ENCODE measurements around the gene PRSS58. TPM values are rescaled to one million over a fixed set of nuclear protein-coding genes. Genes with fewer than 3 reads are reported as not detected.

Gene PRSS58
- total RNA-seq (2021; fragmentation: NEBNext Ultra II Directional; extraction: Animal tissue kit (Norgen Biotek cat#: 25700)) (not detected in 2 replicates), polyA plus RNA-seq (2011; rRNA removed) (not detected in 2 replicates), polyA minus RNA-seq (2011; rRNA and poly(A)+ RNA removed) (not detected in 2 replicates)
- not detected for polyA plus RNA-seq (2011; cell fraction: cytosol; rRNA removed)
- polyA plus RNA-seq (2011; cell fraction: nucleus; rRNA removed), result not detected
- polyA plus RNA-seq (2012, experiment 1 of 2), result not detected in 4 replicates
- polyA plus RNA-seq (2012, experiment 2 of 2), result not detected
- not detected for polyA plus RNA-seq (2013, experiment 1 of 2)
- polyA plus RNA-seq (2013, experiment 2 of 2), result not detected
- polyA minus RNA-seq (2011; cell fraction: cytosol; rRNA and poly(A)+ RNA removed), result not detected
- not detected for polyA minus RNA-seq (2011; cell fraction: nucleus; rRNA and poly(A)+ RNA removed)
- long read RNA-seq, experiment 1, result 0 reads
- long read RNA-seq, experiment 2, result 0 reads

GRCh38 chr7:142257958-142258357, at the start of gene PRSS58:
Gene PRSS58 (minus strand): TSS chr7:142258058. CDS start chr7:142257707, 351 bp downstream.
- Histone ChIP-seq H3K9me3 (ENCODE audit: insufficient read depth in 2 of 2, low read depth in 1 of 2, low read length in 1 of 2) (0 out of 4 replicates have a peak, but pooled peaks cover 0 to 3% of the 10 kb centered on the region in 2 experiments), H4K5ac (ENCODE audit: insufficient read length, low read depth, low read length) (no peak within 1 kb of the TSS), H4K8ac (ENCODE audit: extremely low read depth, insufficient read depth, low read length) (no peak within 1 kb of the TSS), H3K56ac (replicated peaks; ENCODE audit: insufficient read length, low read depth, low read length) (no peak within 1 kb of the TSS), H3K9ac (replicated peaks in 1 of 4; ENCODE audit: extremely low read depth in 1 of 4, low read depth in 3 of 4, low read length in 3 of 4) (no peak within 1 kb of the TSS), H3K79me1 (ENCODE audit: low read depth, low read length) (no peaks in the 10 kb centered on the region), H2BK15ac (ENCODE audit: low read length) (no peak within 1 kb of the TSS), H4K91ac (replicated peaks; ENCODE audit: insufficient read length, low read length) (no peak within 1 kb of the TSS), H3K18ac (ENCODE audit: extremely low read depth, low read length) (no peak within 1 kb of the TSS), H2AK5ac (ENCODE audit: low read depth, low read length) (no peak within 1 kb of the TSS), H3K23ac (ENCODE audit: insufficient read length) (no peak within 1 kb of the TSS), H2BK120ac (replicated peaks; ENCODE audit: low read depth, low read length) (no peak within 1 kb of the TSS), H3K4me2 (ENCODE audit: insufficient read depth in 1 of 2, low read depth in 2 of 2, low read length in 2 of 2) (no peak within 1 kb of the TSS), H2AFZ (ENCODE audit: low read length) (no peak within 1 kb of the TSS), H3K4me1 (replicated peaks in 1 of 4; ENCODE audit: control insufficient read depth in 3 of 4, insufficient read depth in 4 of 4, low read length in 3 of 4) (no peaks in the 10 kb centered on the region), H4K20me1 (replicated peaks in 1 of 2; ENCODE audit: control insufficient read depth in 1 of 2, insufficient read depth in 2 of 2, low read length in 2 of 2) (no peaks in the 10 kb centered on the region), H3K4ac (replicated peaks; ENCODE audit: insufficient read length, low read depth, low read length) (no peak within 1 kb of the TSS), H3K27ac (ENCODE audit: low read depth, low read length) (no peak within 1 kb of the TSS), H3K23me2 (ENCODE audit: low read depth, low read length) (no peaks in the 10 kb centered on the region), H3K79me2 (ENCODE audit: control insufficient read depth in 1 of 2, insufficient read depth in 2 of 2, low read length in 2 of 2) (no peaks in the 10 kb centered on the region), H3K36me3 (ENCODE audit: control insufficient read depth in 2 of 4, insufficient read depth in 4 of 4, low read length in 3 of 4) (no peaks in the 10 kb centered on the region), H3K4me3 (ENCODE audit: extremely low read depth in 1 of 4, insufficient read depth in 2 of 4, low read depth in 3 of 4, low read length in 4 of 4) (no peak within 1 kb of the TSS), H3K27me3 (replicated peaks in 1 of 4; ENCODE audit: control insufficient read depth in 3 of 4, extremely low read depth in 1 of 4, insufficient read depth in 3 of 4, low read length in 3 of 4) (no peaks in the 10 kb centered on the region), H2BK20ac (ENCODE audit: low read length) (no peak within 1 kb of the TSS), H2BK5ac (ENCODE audit: low read depth, low read length) (no peak within 1 kb of the TSS), H2BK12ac (ENCODE audit: low read depth, low read length) (no peak within 1 kb of the TSS), H3K14ac (ENCODE audit: insufficient read length) (no peak within 1 kb of the TSS)
- POLR2A ChIA-PET (ENCODE audit: partially characterized antibody), result no interaction called here
- CTCF ChIA-PET (ENCODE audit: partially characterized antibody), result interaction anchor here (1.1 to 1.2 kb wide), 2 partner anchors 9 to 13 kb away, joined by 3 read pairs; no protein-coding TSS in a partner anchor
- FAIRE-seq (no peak), DNase-seq (ENCODE audit: low read depth in 1 of 2, low spot score in 2 of 2) (no peak)
- 86% methylated on average over 1 of the region's 1 CpG; no CpG with 5 or more reads in 1 of the 2 experiments for WGBS, 2 experiments (ENCODE audit: extremely low coverage in 1 of 2, insufficient coverage in 1 of 2, insufficient read length in 1 of 2, insufficient replicate concordance in 2 of 2, low coverage in 1 of 2, low lambda C conversion rate in 2 of 2, missing lambda C conversion rate in 1 of 2)
- TF ChIP-seq KDM1A (IDR thresholded peaks at IDR 0.05; ENCODE audit: borderline replicate concordance, low read length), result no peak
- no peak for TF ChIP-seq RNF2 (IDR thresholded peaks at IDR 0.05; ENCODE audit: borderline replicate concordance, low read depth, low read length, missing control alignments, poor library complexity, severe bottlenecking)
- no peak for TF ChIP-seq GABPA (IDR thresholded peaks at IDR 0.05; ENCODE audit: borderline replicate concordance, insufficient read depth, low read length)
- TF ChIP-seq BRCA1 (IDR thresholded peaks at IDR 0.05; ENCODE audit: low read depth, low read length), result no peak
- TF ChIP-seq CBX5 (IDR thresholded peaks at IDR 0.05; ENCODE audit: low read depth, low read length), result no peak
- TF ChIP-seq ASH2L (IDR thresholded peaks at IDR 0.05; ENCODE audit: low read length), result no peak
- TF ChIP-seq CHD1 (IDR thresholded peaks at IDR 0.05; ENCODE audit: low read depth, low read length), result no peak
- TF ChIP-seq EP300 (IDR thresholded peaks at IDR 0.05; ENCODE audit: borderline replicate concordance in 1 of 2, low read depth in 2 of 2, low read length in 2 of 2), result no peak
- no peak for TF ChIP-seq CREB1 (IDR thresholded peaks at IDR 0.05)
- TF ChIP-seq CHD2 (IDR thresholded peaks at IDR 0.05; ENCODE audit: low read length), result no peak
- no peak for TF ChIP-seq PHF8 (conservative IDR thresholded peaks at IDR 0.05; ENCODE audit: low read depth, low read length)
